HepG2 (cell line): ENCODE data around the gene ZNF783. TPM values are rescaled to one million over a fixed set of nuclear protein-coding genes. Genes with fewer than 3 reads are reported as not detected.

Experiments used
- DMTF1 ChIP-seq: sonication (generic); formaldehyde crosslinking; IDR thresholded peaks from 2 replicates; pipeline ENCODE4 v1.4.0; 2020; ENCODE audit warnings: mild to moderate bottlenecking, missing genetic modification reagents
- ETV6 ChIP-seq: sonication (generic); formaldehyde crosslinking; conservative IDR thresholded peaks from 2 replicates; pipeline ENCODE4 v1.4.0; 2020; ENCODE audit warnings: missing genetic modification reagents
- FOSL1 ChIP-seq: sonication (generic); formaldehyde crosslinking; IDR thresholded peaks from 2 replicates; pipeline ENCODE4 v1.9.0; 2021; ENCODE audit warnings: missing genetic modification reagents, borderline replicate concordance
- FOXP1 ChIP-seq, 2 experiments: fragments of 450-650 bp in 1 of 2; IDR thresholded peaks; 2 replicates each; pipeline ENCODE4 v1.6.1; 2017 to 2018; ENCODE audit warnings: antibody characterized with exemption in 1 of 2
- GTF2F1 ChIP-seq: fragments of 150-350 bp; IDR thresholded peaks from 2 replicates; pipeline ENCODE4 v1.6.1; 2014; ENCODE audit warnings: low read length
- HES4 ChIP-seq: sonication (generic); formaldehyde crosslinking; IDR thresholded peaks from 2 replicates; pipeline ENCODE4 v1.9.0; 2021; ENCODE audit warnings: mild to moderate bottlenecking, missing genetic modification reagents, borderline replicate concordance
- HOXA3 ChIP-seq: sonication (generic); formaldehyde crosslinking; IDR thresholded peaks from 2 replicates; pipeline ENCODE4 v1.5.0; 2020; ENCODE audit warnings: missing genetic modification reagents
- KLF13 ChIP-seq: sonication (generic); formaldehyde crosslinking; IDR thresholded peaks from 2 replicates; pipeline ENCODE4 v1.4.0; 2020; ENCODE audit warnings: mild to moderate bottlenecking, missing genetic modification reagents
- KLF16 ChIP-seq, 2 experiments: sonication (generic) in 1 of 2; formaldehyde crosslinking in 1 of 2; IDR thresholded peaks; 2 replicates each; pipeline versions ENCODE4 v1.6.1 to v1.8.0; 2016 to 2023; ENCODE audit warnings: missing genetic modification reagents in 2 of 2, missing compliant biosample characterization in 1 of 2
- MIER2 ChIP-seq: IDR thresholded peaks from 2 replicates; pipeline ENCODE4 v1.6.1; 2016; ENCODE audit warnings: missing biosample characterization, missing genetic modification reagents
- MXD3 ChIP-seq: IDR thresholded peaks from 2 replicates; pipeline ENCODE4 v1.6.1; 2016; ENCODE audit warnings: mild to moderate bottlenecking, missing biosample characterization, missing genetic modification reagents
- PAF1 ChIP-seq: IDR thresholded peaks from 2 replicates; pipeline ENCODE4 v1.6.1; 2016; ENCODE audit warnings: missing genetic modification reagents, missing compliant biosample characterization
- SMAD3 ChIP-seq: sonication (generic); formaldehyde crosslinking; IDR thresholded peaks from 2 replicates; pipeline ENCODE4 v1.4.0; 2020; ENCODE audit warnings: missing genetic modification reagents
- SRSF4 ChIP-seq: fragments of 200-400 bp; formaldehyde crosslinking; IDR thresholded peaks from one replicate; pipeline ENCODE4 v1.6.1; 2018; ENCODE audit warnings: mild to moderate bottlenecking, low read depth, low read length, moderate library complexity; ENCODE audit not compliant: poor library complexity, severe bottlenecking
- ZBTB7B ChIP-seq: sonication (generic); formaldehyde crosslinking; IDR thresholded peaks from 2 replicates; pipeline ENCODE4 v1.4.0; 2020; ENCODE audit warnings: missing genetic modification reagents
- ZNF580 ChIP-seq: IDR thresholded peaks from 2 replicates; pipeline ENCODE4 v1.6.1; 2016; ENCODE audit warnings: low read depth, borderline replicate concordance
- ZNF629 ChIP-seq: sonication (generic); formaldehyde crosslinking; conservative IDR thresholded peaks from 2 replicates; pipeline ENCODE4 v1.5.0; 2020; ENCODE audit warnings: missing genetic modification reagents
- ZNF746 ChIP-seq: sonication (generic); formaldehyde crosslinking; IDR thresholded peaks from 2 replicates; pipeline ENCODE4 v1.8.0; 2022; ENCODE audit warnings: mild to moderate bottlenecking, missing genetic modification reagents
- ZNF784 ChIP-seq: sonication (generic); formaldehyde crosslinking; IDR thresholded peaks from 2 replicates; pipeline ENCODE4 v1.5.1; 2020; ENCODE audit warnings: missing genetic modification reagents, mild to moderate bottlenecking, borderline replicate concordance
- ZSCAN29 ChIP-seq: sonication (generic); formaldehyde crosslinking; conservative IDR thresholded peaks from 2 replicates; pipeline ENCODE4 v1.4.0; 2020; ENCODE audit warnings: mild to moderate bottlenecking, missing genetic modification reagents
- ZSCAN31 ChIP-seq: sonication (generic); formaldehyde crosslinking; IDR thresholded peaks from 2 replicates; pipeline ENCODE4 v1.5.0; 2020; ENCODE audit warnings: low read depth, mild to moderate bottlenecking, missing genetic modification reagents
- polyA plus RNA-seq, 8 experiments: library from polyadenylated mRNA; depleted of rRNA in 3 of 8; stranded (reverse) in 7 of 8; unstranded in 1 of 8; fragments of >200 nt; fragmentation: Illumina TruSeq in 4 of 8; extraction: Trizol in 4 of 8; gene quantifications; 2 replicates each; pipeline versions ENCODE4 v1.2.1 to v1.2.3, GENCODE V29; 2011 to 2016; ENCODE audit warnings: low read depth in 4 of 8, missing spikeins in 1 of 8, mixed read lengths in 1 of 8; ENCODE audit not compliant: insufficient read depth in 1 of 8
- total RNA-seq, 5 experiments: library from RNA; depleted of rRNA; stranded (reverse); fragments of >200 nt; fragmentation: Illumina TruSeq; extraction: Trizol; gene quantifications; 2 replicates each; pipeline ENCODE4 v1.2.3, GENCODE V29; 2016; ENCODE audit warnings: low read depth in 1 of 5
- TF ChIP-seq, protein P1 (sequence below): sonication (generic); formaldehyde crosslinking; IDR thresholded peaks from 2 replicates; pipeline ENCODE4 v1.5.0; 2020; ENCODE audit warnings: missing genetic modification reagents, mild to moderate bottlenecking, borderline replicate concordance
- TF ChIP-seq, protein P2 (sequence below): sonication (generic); formaldehyde crosslinking; IDR thresholded peaks from 2 replicates; pipeline ENCODE4 v1.4.0; 2020; ENCODE audit warnings: mild to moderate bottlenecking, missing genetic modification reagents

Gene ZNF783
- total and polyA plus RNA-seq, 2 of the 13 experiments (the other 11 are each of a cell fraction or from before 2014, with no cell fraction given): 4.1 to 5.2 TPM

DNA sequence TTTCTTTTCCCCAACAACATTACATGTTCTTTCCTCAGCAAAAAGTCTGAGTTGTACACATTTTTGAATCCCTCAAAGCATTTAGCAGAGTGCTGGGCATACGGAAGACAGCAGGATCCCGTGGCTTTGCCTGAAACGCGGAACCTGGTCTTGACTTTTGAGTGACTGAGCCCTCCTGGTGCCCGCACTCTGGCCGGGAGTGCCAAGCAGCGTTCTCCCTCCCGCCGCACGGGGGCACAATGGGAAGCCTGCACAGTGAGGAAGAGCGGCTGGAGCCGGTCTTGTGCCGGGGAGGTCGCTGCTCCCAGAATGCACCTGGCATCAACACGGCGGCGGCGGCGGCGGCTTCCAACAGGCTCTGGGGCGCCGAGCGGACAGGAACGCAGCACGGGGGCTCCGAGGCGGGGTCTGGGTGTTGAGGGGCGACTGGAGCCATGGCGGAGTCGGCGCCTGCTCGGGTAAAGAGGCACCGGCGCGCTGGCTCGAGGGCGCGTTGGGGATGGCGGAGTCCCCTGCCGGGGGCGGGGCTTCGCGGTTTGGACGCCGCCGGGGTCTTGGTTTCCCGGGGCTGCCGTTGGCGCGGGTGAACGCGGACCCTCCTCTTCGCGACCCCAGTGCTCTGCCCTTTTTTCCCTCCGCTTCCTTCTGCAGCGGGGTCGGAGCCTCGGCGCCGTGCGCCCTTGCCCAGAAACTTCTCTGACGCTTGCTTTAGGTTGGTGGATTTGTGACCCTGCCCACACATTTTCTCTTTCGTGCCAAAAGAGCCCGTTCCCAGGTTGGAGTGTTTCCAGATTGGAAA, 22.5 kb upstream of the ZNF783 start, which contains the start of gene ZNF212 (continued):
- TF ChIP-seq ZNF784 (CRISPR knock-in tag): no peak
- peak; percentile 70; the same call in 1 of the 2 replicates for TF ChIP-seq HES4 (CRISPR knock-in tag)
- TF ChIP-seq SRSF4: no peak
- TF ChIP-seq SMAD3 (CRISPR knock-in tag): peak; percentile 86
- no peak for TF ChIP-seq ZNF629 (CRISPR knock-in tag)
- no peak; the same call in 1 of the 2 replicates for TF ChIP-seq ETV6 (CRISPR knock-in tag)
- TF ChIP-seq ZNF746 (CRISPR knock-in tag): no peak
- TF ChIP-seq MXD3 (CRISPR knock-in tag): peak; percentile 73
- peak in 1 of 2 experiments; percentile 94; a peak in 2 of 4 replicates for TF ChIP-seq KLF16 (CRISPR knock-in tag; IDR thresholded peaks at IDR 0.05)
- TF ChIP-seq, protein P1, sequence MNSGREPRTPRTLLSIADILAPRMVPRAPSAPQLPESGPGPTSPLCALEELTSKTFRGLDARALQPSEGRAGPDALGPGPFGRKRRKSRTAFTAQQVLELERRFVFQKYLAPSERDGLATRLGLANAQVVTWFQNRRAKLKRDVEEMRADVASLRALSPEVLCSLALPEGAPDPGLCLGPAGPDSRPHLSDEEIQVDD: no peak
- TF ChIP-seq, protein P2, sequence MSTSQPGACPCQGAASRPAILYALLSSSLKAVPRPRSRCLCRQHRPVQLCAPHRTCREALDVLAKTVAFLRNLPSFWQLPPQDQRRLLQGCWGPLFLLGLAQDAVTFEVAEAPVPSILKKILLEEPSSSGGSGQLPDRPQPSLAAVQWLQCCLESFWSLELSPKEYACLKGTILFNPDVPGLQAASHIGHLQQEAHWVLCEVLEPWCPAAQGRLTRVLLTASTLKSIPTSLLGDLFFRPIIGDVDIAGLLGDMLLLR (CRISPR knock-in tag): peak; percentile 58; the same call in 1 of the 2 replicates
- TF ChIP-seq GTF2F1: no peak
- peak; percentile 92; the same call in 1 of the 2 replicates for TF ChIP-seq ZSCAN31
- TF ChIP-seq ZBTB7B (CRISPR knock-in tag): peak; percentile 62; the same call in 1 of the 2 replicates
- no peak for TF ChIP-seq KLF13 (CRISPR knock-in tag)
- TF ChIP-seq FOSL1 (CRISPR knock-in tag): no peak
- peak; percentile 57; the same call in 1 of the 2 replicates for TF ChIP-seq ZSCAN29
- peak; percentile 93 for TF ChIP-seq HOXA3 (CRISPR knock-in tag)
- no peak for TF ChIP-seq PAF1 (CRISPR knock-in tag)
- peak; percentile 92 for TF ChIP-seq ZNF580 (CRISPR knock-in tag)
- no peak for TF ChIP-seq MIER2
- no peak for TF ChIP-seq FOXP1 (IDR thresholded peaks at IDR 0.05)
- no peak for TF ChIP-seq FOXP1 (CRISPR knock-in tag; IDR thresholded peaks at IDR 0.05)
- TF ChIP-seq DMTF1: no peak
